Epithelial cell of proximal tubule (primary cell): ENCODE results near the gene FAM83C. TPM values are rescaled to one million over a fixed set of nuclear protein-coding genes. Genes with fewer than 3 reads are reported as not detected.

Experiments used
- DNase-seq: peaks from one replicate; pipeline ENCODE4 v3.0.0-alpha.2; 2011; ENCODE audit warnings: low read depth
- H3K4me3 ChIP-seq: 2 replicates; pipeline ENCODE4 v1.5.1; 2011; ENCODE audit warnings: low read depth, mild to moderate bottlenecking, low read length
- total RNA-seq: library from RNA; depleted of rRNA; stranded (reverse); fragments of >200 nt; gene quantifications from 2 replicates; pipeline ENCODE4 v1.2.3, GENCODE V29; 2015
- TF ChIP-seq, protein P1 (sequence below): conservative IDR thresholded peaks from 2 replicates; pipeline ENCODE4 v1.5.1; 2012; ENCODE audit warnings: low read depth, mild to moderate bottlenecking, low read length

Gene FAM83C
- total RNA-seq, 1 donor from 2014 or later = not detected

- no peak for DNase-seq
- TF ChIP-seq, protein P1, sequence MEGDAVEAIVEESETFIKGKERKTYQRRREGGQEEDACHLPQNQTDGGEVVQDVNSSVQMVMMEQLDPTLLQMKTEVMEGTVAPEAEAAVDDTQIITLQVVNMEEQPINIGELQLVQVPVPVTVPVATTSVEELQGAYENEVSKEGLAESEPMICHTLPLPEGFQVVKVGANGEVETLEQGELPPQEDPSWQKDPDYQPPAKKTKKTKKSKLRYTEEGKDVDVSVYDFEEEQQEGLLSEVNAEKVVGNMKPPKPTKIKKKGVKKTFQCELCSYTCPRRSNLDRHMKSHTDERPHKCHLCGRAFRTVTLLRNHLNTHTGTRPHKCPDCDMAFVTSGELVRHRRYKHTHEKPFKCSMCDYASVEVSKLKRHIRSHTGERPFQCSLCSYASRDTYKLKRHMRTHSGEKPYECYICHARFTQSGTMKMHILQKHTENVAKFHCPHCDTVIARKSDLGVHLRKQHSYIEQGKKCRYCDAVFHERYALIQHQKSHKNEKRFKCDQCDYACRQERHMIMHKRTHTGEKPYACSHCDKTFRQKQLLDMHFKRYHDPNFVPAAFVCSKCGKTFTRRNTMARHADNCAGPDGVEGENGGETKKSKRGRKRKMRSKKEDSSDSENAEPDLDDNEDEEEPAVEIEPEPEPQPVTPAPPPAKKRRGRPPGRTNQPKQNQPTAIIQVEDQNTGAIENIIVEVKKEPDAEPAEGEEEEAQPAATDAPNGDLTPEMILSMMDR = no peak
- no peak overlapping the region for H3K4me3 ChIP-seq
Measured at GRCh38 chr20:35251613-35251940, 40.6 kb downstream of the FAM83C start.

- H3K4me3 ChIP-seq = no peak overlapping the region
- TF ChIP-seq, protein P1 = no peak
- DNase-seq = no peak
Measured at GRCh38 chr20:35248641-35249475, 43.4 kb downstream of the FAM83C start.

- no peak overlapping the region for H3K4me3 ChIP-seq
- no peak for DNase-seq
- TF ChIP-seq, protein P1 = no peak
Measured at GRCh38 chr20:35246723-35247122, 45.5 kb downstream of the FAM83C start.

- H3K4me3 ChIP-seq = no peak overlapping the region
- TF ChIP-seq, protein P1 = no peak
- DNase-seq = no peak
Measured at GRCh38 chr20:35243986-35244385, 48.2 kb downstream of the FAM83C start.

- DNase-seq = no peak
- TF ChIP-seq, protein P1 = no peak
- no peak overlapping the region for H3K4me3 ChIP-seq
Measured at GRCh38 chr20:35243317-35243716, 48.9 kb downstream of the FAM83C start.

GRCh38 chr20:35240811-35241293 lies 51.4 kb downstream of the FAM83C start:
- DNase-seq = peak; percentile 32
- TF ChIP-seq, protein P1 = no peak
- no peak overlapping the region for H3K4me3 ChIP-seq
